ENCODE results near the gene RAD23A.

DNA sequence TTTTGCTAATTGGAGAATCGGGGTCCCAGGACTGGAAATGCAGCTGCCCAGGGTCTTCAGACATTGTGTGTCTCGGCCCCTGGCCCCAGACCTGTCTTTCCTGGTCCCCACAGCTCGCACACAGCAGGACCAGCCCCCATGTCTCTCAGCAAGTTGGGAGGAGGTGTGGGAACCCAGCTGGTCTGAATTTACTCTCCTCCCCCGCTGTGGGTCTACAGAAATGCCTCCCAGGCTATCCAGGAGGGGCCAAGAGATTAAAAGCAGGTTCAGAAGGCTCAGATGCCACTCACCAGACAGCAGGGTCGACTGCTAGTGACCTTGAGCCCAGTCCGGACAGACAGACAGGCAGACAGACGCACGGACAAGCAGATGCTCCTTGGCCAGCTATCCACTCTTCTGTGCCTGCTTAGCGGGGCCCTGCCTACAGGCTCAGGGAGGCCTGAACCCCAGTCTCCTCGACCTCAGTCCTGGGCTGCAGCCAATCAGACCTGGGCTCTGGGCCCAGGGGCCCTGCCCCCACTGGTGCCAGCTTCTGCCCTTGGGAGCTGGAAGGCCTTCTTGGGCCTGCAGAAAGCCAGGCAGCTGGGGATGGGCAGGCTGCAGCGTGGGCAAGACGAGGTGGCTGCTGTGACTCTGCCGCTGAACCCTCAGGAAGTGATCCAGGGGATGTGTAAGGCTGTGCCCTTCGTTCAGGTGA is 23.8 kb downstream of the RAD23A start, which contains the start of gene DAND5:
- TF ChIP-seq, protein P1, sequence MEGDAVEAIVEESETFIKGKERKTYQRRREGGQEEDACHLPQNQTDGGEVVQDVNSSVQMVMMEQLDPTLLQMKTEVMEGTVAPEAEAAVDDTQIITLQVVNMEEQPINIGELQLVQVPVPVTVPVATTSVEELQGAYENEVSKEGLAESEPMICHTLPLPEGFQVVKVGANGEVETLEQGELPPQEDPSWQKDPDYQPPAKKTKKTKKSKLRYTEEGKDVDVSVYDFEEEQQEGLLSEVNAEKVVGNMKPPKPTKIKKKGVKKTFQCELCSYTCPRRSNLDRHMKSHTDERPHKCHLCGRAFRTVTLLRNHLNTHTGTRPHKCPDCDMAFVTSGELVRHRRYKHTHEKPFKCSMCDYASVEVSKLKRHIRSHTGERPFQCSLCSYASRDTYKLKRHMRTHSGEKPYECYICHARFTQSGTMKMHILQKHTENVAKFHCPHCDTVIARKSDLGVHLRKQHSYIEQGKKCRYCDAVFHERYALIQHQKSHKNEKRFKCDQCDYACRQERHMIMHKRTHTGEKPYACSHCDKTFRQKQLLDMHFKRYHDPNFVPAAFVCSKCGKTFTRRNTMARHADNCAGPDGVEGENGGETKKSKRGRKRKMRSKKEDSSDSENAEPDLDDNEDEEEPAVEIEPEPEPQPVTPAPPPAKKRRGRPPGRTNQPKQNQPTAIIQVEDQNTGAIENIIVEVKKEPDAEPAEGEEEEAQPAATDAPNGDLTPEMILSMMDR (IDR thresholded peaks at IDR 0.05): no peak
- no peak for TF ChIP-seq POLR2A (IDR thresholded peaks at IDR 0.05)
